ENCODE results near the gene SLC5A2.

The SLC5A2 gene

DNA sequence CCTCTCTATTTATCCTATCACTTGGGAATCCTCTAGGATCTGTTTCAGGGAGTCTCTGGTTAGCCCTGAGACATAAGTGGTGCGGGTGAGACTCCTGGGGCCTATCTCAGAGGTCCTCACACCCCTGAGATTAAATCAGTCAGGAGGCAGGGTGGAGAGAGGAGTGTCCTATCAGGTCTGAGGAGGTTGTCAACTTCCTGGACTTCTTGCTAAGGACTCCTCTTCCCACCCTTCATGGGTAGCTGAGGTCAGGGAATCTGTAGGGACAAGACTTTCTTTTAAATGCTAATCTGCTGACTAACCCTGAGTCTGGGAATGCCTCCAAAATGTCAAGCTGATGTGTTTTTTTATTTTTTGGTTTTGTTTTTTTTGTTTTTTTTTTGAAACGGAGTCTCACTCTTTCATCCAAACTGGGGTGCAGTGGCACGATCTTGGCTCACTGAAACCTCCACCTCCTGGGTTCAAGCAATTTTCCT lies 30.3 kb upstream of the SLC5A2 start:
- no peak overlapping the region for H3K4me3 ChIP-seq (ENCODE audit: low read length)
- no peaks in the 10 kb centered on the region for H3K36me3 ChIP-seq (ENCODE audit: control insufficient read depth, low read depth, low read length)
- H3K27ac ChIP-seq (ENCODE audit: low read length) = no peak overlapping the region
- H3K4me1 ChIP-seq (ENCODE audit: control insufficient read depth, low read depth, low read length) = peaks cover 20% of the 10 kb centered on the region
- no peaks in the 10 kb centered on the region for H3K27me3 ChIP-seq (ENCODE audit: control insufficient read depth, insufficient read depth, low read length)
- no peak overlapping the region for H3K9ac ChIP-seq (ENCODE audit: low read length)
- H3K9me3 ChIP-seq (ENCODE audit: control insufficient read depth, low read depth, low read length) = no peaks in the 10 kb centered on the region

DNA sequence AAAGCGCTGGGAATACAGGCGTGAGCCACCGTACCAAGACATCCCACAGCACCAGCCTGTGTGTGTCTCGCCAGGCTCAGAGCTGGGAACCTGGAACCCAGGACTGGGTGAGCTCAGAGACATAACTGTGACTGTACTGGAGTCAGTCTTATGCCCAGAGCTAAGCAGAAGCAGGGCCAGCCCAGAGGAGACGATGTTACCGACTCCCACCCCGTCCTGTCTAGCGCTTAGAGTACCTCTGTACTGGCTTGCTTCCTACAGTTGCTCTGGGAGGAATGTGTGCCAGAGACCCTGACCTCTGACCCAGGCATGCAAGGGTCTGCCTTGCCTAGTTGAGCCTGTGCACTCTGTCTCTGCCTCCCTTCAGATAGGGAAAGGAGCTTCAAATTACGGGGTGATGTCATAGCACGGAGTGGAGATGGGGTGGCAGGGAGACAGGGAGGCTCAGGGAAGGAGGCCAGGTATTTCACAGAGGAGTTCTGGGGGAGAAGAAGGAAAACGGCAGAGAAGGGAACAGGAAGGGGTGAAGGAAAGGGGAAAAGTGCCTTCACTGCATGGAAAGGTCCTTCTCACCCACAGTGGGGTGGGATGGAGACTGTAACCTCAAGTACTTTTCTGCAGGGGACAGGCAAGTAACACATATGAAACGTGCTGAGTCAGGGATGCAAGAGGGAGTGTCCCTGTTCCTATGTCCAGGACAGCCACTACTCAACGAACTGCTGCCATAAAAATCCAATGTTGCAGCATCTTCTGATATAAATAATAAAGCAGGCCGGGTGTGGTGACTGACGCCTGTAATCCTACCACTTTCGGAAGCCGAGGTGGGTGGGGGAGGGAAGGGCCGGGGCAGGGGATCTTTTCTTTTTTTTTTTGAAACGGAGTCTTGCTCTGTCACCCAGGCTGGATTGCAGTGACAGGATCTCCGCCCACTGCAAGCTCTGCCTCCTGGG lies 29.4 kb upstream of the SLC5A2 start:
- Histone ChIP-seq H3K36me3 (ENCODE audit: control insufficient read depth, low read depth, low read length) (no peaks in the 10 kb centered on the region), H3K9me3 (ENCODE audit: control insufficient read depth, low read depth, low read length) (no peaks in the 10 kb centered on the region), H3K27me3 (ENCODE audit: control insufficient read depth, insufficient read depth, low read length) (no peaks in the 10 kb centered on the region), H3K9ac (ENCODE audit: low read length) (no peak overlapping the region), H3K4me3 (ENCODE audit: low read length) (no peak overlapping the region), H3K4me1 (ENCODE audit: control insufficient read depth, low read depth, low read length) (peaks cover 20% of the 10 kb centered on the region), H3K27ac (ENCODE audit: low read length) (no peak overlapping the region)

DNA sequence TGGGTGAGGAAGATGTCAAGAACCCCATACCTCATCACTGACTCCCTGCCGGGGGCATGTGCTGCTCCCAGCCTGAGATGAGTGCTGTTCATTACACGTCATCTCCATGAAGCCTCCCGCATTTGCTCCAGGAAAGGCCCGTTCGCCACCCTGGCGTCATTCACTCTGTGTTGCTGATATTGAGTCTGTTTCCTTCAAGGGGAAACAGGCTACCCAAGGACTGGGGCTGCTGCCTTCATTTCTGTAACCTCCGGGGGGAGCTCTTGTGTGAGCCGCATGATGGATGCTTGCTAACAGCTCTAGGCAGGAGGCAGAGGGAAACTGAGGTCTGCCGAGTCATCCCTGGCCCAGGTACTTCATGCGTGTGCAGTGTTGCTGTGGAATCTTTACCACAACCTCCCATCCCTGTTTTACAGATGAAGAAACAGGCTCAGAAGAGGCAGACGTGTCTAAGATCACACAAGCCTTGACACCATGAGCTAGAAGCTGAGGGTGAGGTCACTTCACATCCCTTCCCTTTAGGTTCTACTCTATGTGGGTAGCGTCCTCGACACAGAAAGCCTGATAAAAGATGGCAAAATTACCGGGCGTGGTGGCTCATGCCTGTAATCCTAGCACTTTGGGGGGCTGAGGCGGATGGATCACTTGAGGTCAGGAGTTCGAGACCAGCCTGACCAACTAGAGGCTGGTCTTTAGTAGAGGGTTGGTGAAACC lies 27.2 kb upstream of the SLC5A2 start:
- H3K36me3 ChIP-seq (ENCODE audit: control insufficient read depth, low read depth, low read length) = no peaks in the 10 kb centered on the region
- H3K4me1 ChIP-seq (ENCODE audit: control insufficient read depth, low read depth, low read length) = peaks cover 20% of the 10 kb centered on the region
- no peak overlapping the region for H3K9ac ChIP-seq (ENCODE audit: low read length)
- H3K9me3 ChIP-seq (ENCODE audit: control insufficient read depth, low read depth, low read length) = no peaks in the 10 kb centered on the region
- no peaks in the 10 kb centered on the region for H3K27me3 ChIP-seq (ENCODE audit: control insufficient read depth, insufficient read depth, low read length)
- H3K27ac ChIP-seq (ENCODE audit: low read length) = no peak overlapping the region
- H3K4me3 ChIP-seq (ENCODE audit: low read length) = no peak overlapping the region

DNA sequence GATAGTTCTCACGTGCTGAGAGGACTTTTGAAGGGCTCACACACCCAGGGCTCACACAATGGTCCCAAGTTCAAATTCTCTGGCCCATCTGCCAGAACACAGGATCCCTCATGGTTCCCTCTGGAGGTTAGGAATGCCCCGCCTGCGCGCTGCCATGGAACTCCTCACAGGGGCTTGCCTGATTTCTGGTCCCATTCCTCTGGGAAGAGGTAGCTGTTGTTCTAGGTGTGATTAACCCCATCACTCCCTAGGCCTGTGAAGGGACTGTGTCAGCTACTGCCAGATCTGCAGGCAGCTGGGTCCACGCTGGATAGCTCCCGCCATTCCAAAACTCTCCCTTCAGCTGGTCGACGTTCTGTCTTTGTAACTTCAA lies 25.9 kb upstream of the SLC5A2 start:
- no peak overlapping the region for H3K9ac ChIP-seq (ENCODE audit: low read length)
- H3K4me3 ChIP-seq (ENCODE audit: low read length) = no peak overlapping the region
- H3K27ac ChIP-seq (ENCODE audit: low read length) = no peak overlapping the region
- H3K9me3 ChIP-seq (ENCODE audit: control insufficient read depth, low read depth, low read length) = no peaks in the 10 kb centered on the region
- H3K27me3 ChIP-seq (ENCODE audit: control insufficient read depth, insufficient read depth, low read length) = no peaks in the 10 kb centered on the region
- H3K4me1 ChIP-seq (ENCODE audit: control insufficient read depth, low read depth, low read length) = peaks cover 20% of the 10 kb centered on the region
- no peaks in the 10 kb centered on the region for H3K36me3 ChIP-seq (ENCODE audit: control insufficient read depth, low read depth, low read length)

DNA sequence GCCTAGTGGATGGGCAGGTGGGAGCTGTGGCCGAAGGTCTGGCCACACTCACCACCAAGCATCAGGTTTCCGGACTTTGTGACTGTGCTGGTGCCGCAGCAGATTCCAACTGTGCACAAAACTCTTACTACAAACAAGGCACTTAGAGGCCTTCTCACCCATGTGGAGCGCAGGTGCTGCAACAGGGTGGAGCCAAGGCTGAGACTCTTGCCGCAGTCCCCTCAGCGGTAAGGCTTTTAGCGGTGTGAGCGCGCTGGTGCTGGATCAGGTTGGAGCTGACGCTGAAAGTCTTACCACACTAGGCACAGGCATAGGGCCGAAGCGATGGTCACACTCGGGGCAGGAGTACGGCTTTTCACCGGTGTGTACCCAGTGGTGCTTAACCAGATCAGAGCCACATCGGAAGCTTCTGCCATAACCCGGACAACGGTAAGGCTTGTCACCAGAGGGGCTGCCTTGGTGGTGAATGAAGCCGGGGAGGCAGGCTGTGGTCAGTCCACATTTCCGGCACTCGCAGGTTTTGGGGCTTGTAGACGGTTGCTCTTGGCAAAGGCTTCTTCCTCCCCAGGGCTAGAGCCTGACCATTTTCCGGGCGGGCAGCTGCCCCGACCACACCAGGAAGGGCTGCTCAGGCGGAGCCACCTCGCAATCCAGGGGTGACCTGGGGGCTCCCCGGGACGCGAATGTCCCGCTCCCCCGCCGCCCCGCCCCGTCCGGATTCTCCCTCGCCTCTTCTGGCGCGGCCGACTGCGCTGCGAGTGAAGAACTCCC lies 24.7 kb upstream of the SLC5A2 start:
- Histone ChIP-seq H3K4me3 (ENCODE audit: low read length) (peak overlapping the region; percentile 86), H3K27ac (ENCODE audit: low read length) (no peak overlapping the region), H3K27me3 (ENCODE audit: control insufficient read depth, insufficient read depth, low read length) (no peaks in the 10 kb centered on the region), H3K9me3 (ENCODE audit: control insufficient read depth, low read depth, low read length) (no peaks in the 10 kb centered on the region), H3K36me3 (ENCODE audit: control insufficient read depth, low read depth, low read length) (no peaks in the 10 kb centered on the region), H3K9ac (ENCODE audit: low read length) (peak overlapping the region; percentile 90), H3K4me1 (ENCODE audit: control insufficient read depth, low read depth, low read length) (peaks cover 10% of the 10 kb centered on the region)

DNA sequence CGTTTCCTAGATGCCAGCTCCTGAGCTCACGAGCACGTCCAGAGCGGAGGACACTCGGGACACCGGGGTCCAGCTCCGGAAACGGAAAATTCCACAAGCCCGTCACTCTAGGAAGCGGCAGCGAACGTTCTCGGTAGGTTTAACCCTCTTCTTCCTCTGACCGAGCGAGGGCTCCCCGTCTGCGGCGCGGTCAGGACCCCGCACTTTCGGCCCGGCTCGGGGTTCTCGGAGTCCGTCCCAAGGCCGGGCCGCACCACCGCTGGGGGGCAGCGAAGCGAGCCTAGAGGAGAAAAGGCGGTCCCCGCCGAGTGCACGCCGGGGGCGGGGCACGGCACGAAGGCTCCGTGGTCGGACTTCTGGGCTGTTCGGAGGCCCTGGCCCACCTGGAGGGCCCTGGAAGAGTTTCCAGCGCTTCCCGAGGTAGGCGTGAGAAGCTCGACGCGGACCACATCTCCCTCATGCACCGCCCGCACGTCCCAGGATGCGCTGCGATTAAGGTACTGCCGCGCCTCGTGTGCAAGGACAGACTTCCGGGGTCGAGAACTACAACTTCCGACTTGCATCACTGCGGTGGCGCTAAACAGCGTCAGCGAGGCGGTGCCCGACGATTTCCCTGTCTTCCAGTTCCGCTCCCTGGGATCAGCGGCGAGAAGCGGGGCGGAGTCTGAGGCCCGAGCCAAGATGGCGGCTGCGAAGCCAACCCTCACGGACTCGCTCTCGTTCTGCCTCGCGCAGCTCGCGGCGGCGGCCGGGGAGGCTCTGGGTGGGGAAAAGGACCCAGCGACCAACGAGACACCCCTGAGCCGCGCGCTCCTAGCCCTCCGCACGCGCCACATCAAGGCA lies 23.9 kb upstream of the SLC5A2 start, which contains the start of gene ARMC5:
Gene ARMC5, plus strand, starts transcription at position 658 of the 843 bp plus-strand sequence. Its CDS starts 24 bp downstream, at position 682.
- Histone ChIP-seq H3K36me3 (ENCODE audit: control insufficient read depth, low read depth, low read length) (no peaks in the 10 kb centered on the region), H3K9me3 (ENCODE audit: control insufficient read depth, low read depth, low read length) (no peaks in the 10 kb centered on the region), H3K27me3 (ENCODE audit: control insufficient read depth, insufficient read depth, low read length) (no peaks in the 10 kb centered on the region), H3K4me3 (ENCODE audit: low read length) (peak within 1 kb of the TSS; percentile 86), H3K27ac (ENCODE audit: low read length) (peak within 1 kb of the TSS; percentile 81), H3K9ac (ENCODE audit: low read length) (peak within 1 kb of the TSS; percentile 90), H3K4me1 (ENCODE audit: control insufficient read depth, low read depth, low read length) (peaks cover 2% of the 10 kb centered on the region)

DNA sequence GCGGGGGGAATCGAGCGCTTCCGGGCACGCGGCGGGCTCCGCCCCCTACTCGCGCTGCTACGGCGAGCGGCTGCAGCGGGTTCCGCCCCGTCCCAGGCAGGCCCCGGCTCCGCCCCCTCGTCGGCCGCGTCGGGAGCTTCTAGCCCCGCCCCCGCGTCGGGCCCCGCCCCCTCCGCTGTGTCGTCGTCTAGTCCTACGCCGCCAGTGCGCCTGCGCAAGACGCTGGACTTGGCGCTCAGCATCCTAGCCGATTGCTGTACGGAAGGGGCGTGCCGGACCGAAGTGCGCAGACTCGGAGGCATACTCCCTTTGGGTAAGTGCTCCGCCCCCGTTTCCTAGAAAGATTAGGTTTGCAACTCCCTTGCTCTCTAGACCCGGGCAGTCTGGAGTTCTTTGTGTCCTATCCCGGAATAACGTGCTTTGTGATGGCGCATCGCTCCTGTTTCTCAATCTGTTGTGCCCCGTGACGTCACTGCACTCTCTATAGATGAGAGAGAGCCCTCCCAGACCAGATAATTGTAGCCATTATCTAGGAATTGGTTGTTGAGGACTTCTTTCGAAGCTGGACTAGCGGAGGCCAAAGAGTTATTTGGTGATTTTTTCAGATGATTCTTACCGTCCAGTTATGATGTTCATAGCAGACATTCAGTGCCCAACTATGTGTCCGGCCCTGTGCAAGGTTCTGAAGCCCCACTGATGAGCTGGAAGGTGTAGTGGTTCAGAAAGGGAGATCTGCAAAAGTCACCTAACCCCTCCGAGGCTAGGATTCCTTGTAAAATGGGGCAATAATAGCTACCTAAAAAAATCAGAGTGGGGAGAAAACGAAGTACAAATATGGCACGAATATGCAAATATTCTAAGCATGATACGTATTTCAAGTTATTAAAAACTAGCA lies 23.0 kb upstream of the SLC5A2 start:
- Histone ChIP-seq H3K9ac (ENCODE audit: low read length) (peak overlapping the region; percentile 90), H3K27ac (ENCODE audit: low read length) (peak overlapping the region; percentile 81), H3K4me1 (ENCODE audit: control insufficient read depth, low read depth, low read length) (no peaks in the 10 kb centered on the region), H3K36me3 (ENCODE audit: control insufficient read depth, low read depth, low read length) (no peaks in the 10 kb centered on the region), H3K9me3 (ENCODE audit: control insufficient read depth, low read depth, low read length) (no peaks in the 10 kb centered on the region), H3K27me3 (ENCODE audit: control insufficient read depth, insufficient read depth, low read length) (no peaks in the 10 kb centered on the region), H3K4me3 (ENCODE audit: low read length) (peak overlapping the region; percentile 86)

DNA sequence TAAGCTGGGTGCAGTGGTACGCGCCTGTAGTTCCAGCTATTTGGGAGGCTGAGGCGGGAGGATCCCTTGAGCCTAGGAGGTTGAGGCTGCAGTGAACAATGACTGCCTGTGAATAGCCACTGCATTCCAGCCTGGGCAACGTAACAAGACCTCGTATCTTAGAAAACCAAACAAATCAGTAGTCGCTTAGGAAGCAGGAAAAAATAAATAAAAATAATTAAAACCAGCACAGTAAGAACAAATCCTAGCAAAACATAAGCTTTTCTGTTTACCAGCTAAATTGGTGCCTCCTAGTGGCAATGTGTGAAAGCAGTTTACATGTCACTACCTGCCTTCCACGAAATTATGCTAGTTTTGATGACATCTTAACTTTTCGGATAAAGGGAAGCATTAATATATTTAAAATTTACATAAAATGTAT lies 22.3 kb upstream of the SLC5A2 start:
- H3K36me3 ChIP-seq (ENCODE audit: control insufficient read depth, low read depth, low read length) = no peaks in the 10 kb centered on the region
- H3K4me1 ChIP-seq (ENCODE audit: control insufficient read depth, low read depth, low read length) = no peaks in the 10 kb centered on the region
- H3K27me3 ChIP-seq (ENCODE audit: control insufficient read depth, insufficient read depth, low read length) = no peaks in the 10 kb centered on the region
- no peak overlapping the region for H3K27ac ChIP-seq (ENCODE audit: low read length)
- H3K4me3 ChIP-seq (ENCODE audit: low read length) = peak overlapping the region; percentile 86
- H3K9ac ChIP-seq (ENCODE audit: low read length) = no peak overlapping the region
- no peaks in the 10 kb centered on the region for H3K9me3 ChIP-seq (ENCODE audit: control insufficient read depth, low read depth, low read length)

DNA sequence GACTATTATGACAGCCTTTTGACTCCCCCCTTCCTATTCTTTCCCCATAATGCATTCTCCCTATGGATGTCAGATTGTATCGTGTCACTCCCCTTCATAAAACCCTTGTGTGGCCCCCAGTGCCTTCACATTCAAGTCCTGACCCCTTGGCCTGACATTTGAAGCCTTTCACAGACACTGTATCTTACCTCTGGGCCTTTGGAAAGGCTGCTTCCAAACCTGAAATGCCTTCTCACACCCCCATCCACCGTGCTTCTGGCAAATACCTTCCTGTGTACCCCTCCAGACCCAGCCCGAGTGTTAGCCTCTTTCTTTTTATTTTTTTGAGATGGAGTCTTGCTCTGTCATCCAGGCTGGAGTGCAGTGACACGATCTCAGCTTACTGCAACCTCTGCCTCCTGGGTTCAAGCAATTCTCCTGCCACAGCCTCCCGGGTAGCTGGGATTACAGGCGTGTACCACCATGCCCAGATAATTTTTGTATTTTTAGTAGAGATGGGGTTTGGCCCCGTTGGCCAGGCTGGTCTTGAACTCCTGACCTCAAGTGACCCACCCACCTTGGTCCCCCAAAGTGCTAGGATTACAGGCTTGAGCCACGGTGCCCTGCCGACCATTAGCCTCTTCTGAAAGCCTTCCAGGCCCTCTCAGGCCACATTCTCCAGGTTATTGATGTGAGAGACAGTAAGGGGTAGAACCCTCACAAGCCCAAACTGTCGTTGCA lies 21.6 kb upstream of the SLC5A2 start:
- H3K9ac ChIP-seq (ENCODE audit: low read length) = no peak overlapping the region
- H3K27me3 ChIP-seq (ENCODE audit: control insufficient read depth, insufficient read depth, low read length) = no peaks in the 10 kb centered on the region
- no peak overlapping the region for H3K4me3 ChIP-seq (ENCODE audit: low read length)
- H3K36me3 ChIP-seq (ENCODE audit: control insufficient read depth, low read depth, low read length) = no peaks in the 10 kb centered on the region
- H3K4me1 ChIP-seq (ENCODE audit: control insufficient read depth, low read depth, low read length) = no peaks in the 10 kb centered on the region
- no peak overlapping the region for H3K27ac ChIP-seq (ENCODE audit: low read length)
- H3K9me3 ChIP-seq (ENCODE audit: control insufficient read depth, low read depth, low read length) = no peaks in the 10 kb centered on the region
